K562 (cell line): Measurements from ENCODE around the gene NAV2. TPM values are rescaled to one million over a fixed set of nuclear protein-coding genes. Genes with fewer than 3 reads are reported as not detected.

Experiments used
- ATF6 ChIP-seq: sonication (generic); formaldehyde crosslinking; IDR thresholded peaks from 2 replicates; pipeline ENCODE4 v1.4.0; 2020; ENCODE audit warnings: mild to moderate bottlenecking, missing genetic modification reagents
- EGR1 ChIP-seq: fragments of 450-650 bp; conservative IDR thresholded peaks from 2 replicates; pipeline ENCODE4 v1.6.1; 2017; ENCODE audit warnings: mild to moderate bottlenecking
- EP300 ChIP-seq: IDR thresholded peaks from 2 replicates; pipeline ENCODE4 v1.6.1; 2012; ENCODE audit warnings: low read length, improper control_type of control experiment
- HMGXB4 ChIP-seq: sonication (generic); formaldehyde crosslinking; IDR thresholded peaks from 2 replicates; pipeline ENCODE4 v1.8.1; 2023; ENCODE audit warnings: mild to moderate bottlenecking, missing genetic modification reagents
- MCM3 ChIP-seq: fragments of 450-650 bp; IDR thresholded peaks from 2 replicates; pipeline ENCODE4 v1.6.1; 2016
- PHB2 ChIP-seq: fragments of 450-650 bp; IDR thresholded peaks from 2 replicates; pipeline ENCODE4 v1.6.1; 2017; ENCODE audit warnings: low read depth
- PTBP1 ChIP-seq: fragments of 200-400 bp; formaldehyde crosslinking; IDR thresholded peaks from 2 replicates; pipeline ENCODE4 v1.6.1; 2017; ENCODE audit warnings: low read depth, low read length
- PURB ChIP-seq: sonication (generic); formaldehyde crosslinking; IDR thresholded peaks from 2 replicates; pipeline ENCODE4 v1.9.0; 2021; ENCODE audit warnings: low read depth, mild to moderate bottlenecking, missing genetic modification reagents
- SMARCA4 ChIP-seq: fragments of 450-650 bp; IDR thresholded peaks from 2 replicates; pipeline ENCODE4 v1.6.1; 2016
- SRSF1 ChIP-seq: fragments of 200-400 bp; formaldehyde crosslinking; IDR thresholded peaks from 2 replicates; pipeline ENCODE4 v1.6.1; 2017; ENCODE audit warnings: mild to moderate bottlenecking, low read depth, low read length, moderate library complexity
- TCF7 ChIP-seq: sonication (generic); IDR thresholded peaks from 2 replicates; pipeline ENCODE4 v1.6.1; 2016; ENCODE audit warnings: antibody characterized with exemption, borderline replicate concordance
- TGIF2 ChIP-seq: sonication (generic); formaldehyde crosslinking; IDR thresholded peaks from 2 replicates; pipeline ENCODE4 v1.8.1; 2022; ENCODE audit warnings: mild to moderate bottlenecking, missing genetic modification reagents, moderate library complexity
- TSHZ1 ChIP-seq: fragments of 250-450 bp; sonication (Bioruptor Pico); IDR thresholded peaks from 2 replicates; pipeline ENCODE4 v1.4.0; 2020; ENCODE audit warnings: mild to moderate bottlenecking, moderate library complexity
- ZNF143 ChIP-seq: sonication (generic); formaldehyde crosslinking; IDR thresholded peaks from 2 replicates; pipeline ENCODE4 v1.9.0; 2022; ENCODE audit warnings: mild to moderate bottlenecking, missing genetic modification reagents
- ZNF146 ChIP-seq: IDR thresholded peaks from one replicate; pipeline ENCODE4 v1.6.1; 2018; ENCODE audit warnings: missing compliant biosample characterization; ENCODE audit not compliant: unreplicated experiment
- ZNF324 ChIP-seq: fragments of 250-450 bp; sonication (Bioruptor Pico); IDR thresholded peaks from 2 replicates; pipeline ENCODE4 v1.4.0; 2020; ENCODE audit warnings: mild to moderate bottlenecking
- ZNF384 ChIP-seq: IDR thresholded peaks from 2 replicates; pipeline ENCODE4 v1.6.1; 2012; ENCODE audit warnings: low read depth, low read length, improper control_type of control experiment
- ZNF518B ChIP-seq: fragments of 250-450 bp; sonication (Bioruptor Pico); IDR thresholded peaks from 2 replicates; pipeline ENCODE4 v1.5.0; 2021; ENCODE audit warnings: mild to moderate bottlenecking, moderate library complexity
- polyA plus RNA-seq, 8 experiments: library from polyadenylated mRNA; depleted of rRNA in 4 of 8; stranded (reverse) in 5 of 8; unstranded in 3 of 8; fragments of >200 nt; fragmentation: Nextera tagmentation in 2 of 8; fragmentation: Illumina TruSeq in 1 of 8; extraction: Ambion mirVana in 2 of 8; extraction: Trizol in 1 of 8; gene quantifications; 2 replicates each; pipeline versions ENCODE4 v1.2.1 to v1.2.3, GENCODE V29; 2011 to 2014; ENCODE audit warnings: inconsistent platforms in 1 of 8, missing spikeins in 1 of 8
- total RNA-seq, 7 experiments: library from RNA; depleted of rRNA in 6 of 7; stranded (reverse); fragments of >200 nt in 6 of 7; fragmentation: Illumina TruSeq in 2 of 7; extraction: Trizol in 2 of 7; gene quantifications; 2 replicates each; pipeline versions ENCODE4 v1.2.1 to v1.2.3, GENCODE V29; 2011 to 2021; ENCODE audit warnings: low replicate concordance in 1 of 7

Gene NAV2
- total and polyA plus RNA-seq, 9 of the 15 experiments (the other 6 are each of a cell fraction or from before 2014, with no cell fraction given): 0.03 to 0.35 (median 0.05) TPM

DNA sequence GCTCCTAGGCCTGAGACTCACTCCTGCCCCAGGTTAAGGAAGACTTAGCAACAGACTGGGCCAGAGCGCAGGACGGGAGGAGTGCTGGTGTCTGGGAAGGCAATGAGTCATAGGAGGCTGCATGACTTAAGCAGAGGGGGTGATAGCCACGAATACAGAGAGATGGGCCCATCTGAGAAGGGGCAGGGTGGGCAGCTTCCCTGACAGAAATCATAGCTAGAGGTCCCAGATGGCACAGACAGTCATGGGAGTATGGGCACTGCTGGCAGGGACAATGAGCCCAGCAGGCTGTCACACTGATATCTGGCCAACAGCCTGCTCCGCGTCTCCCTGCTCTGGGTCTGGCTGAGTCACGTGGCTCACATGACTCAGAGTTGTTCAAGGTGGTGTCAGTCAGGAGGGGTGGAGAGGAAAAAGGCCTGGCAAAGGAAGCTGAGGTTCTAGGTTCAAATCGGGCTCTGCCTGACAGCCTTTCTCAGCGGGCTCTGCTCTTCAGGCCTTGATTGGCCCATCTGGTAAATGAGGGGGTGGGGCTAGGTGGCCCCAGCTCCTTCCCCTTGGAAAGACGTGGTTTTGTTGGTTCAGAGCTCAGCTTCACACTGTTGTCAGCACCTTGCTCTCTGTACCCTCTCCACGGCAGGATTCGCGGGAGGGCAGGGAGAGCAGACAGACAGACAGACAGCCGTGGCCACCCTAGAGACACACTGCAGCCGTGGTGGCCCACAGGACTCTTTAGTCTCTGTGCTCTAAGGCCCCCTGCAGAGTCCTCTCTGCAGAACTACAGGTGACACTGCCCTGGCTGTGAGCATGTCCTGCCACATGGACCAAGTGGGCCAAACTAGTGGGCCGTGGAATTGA lies 399.9 kb downstream of the NAV2 start (continued):
- no peak for TF ChIP-seq ZNF324 (CRISPR knock-in tag)
- no peak for TF ChIP-seq ATF6
- no peak for TF ChIP-seq PURB (CRISPR knock-in tag)
- TF ChIP-seq HMGXB4 (CRISPR knock-in tag): no peak
- no peak for TF ChIP-seq TSHZ1 (CRISPR knock-in tag)
- TF ChIP-seq PHB2: no peak
- no peak for TF ChIP-seq MCM3
- no peak for TF ChIP-seq TCF7
- no peak for TF ChIP-seq TGIF2
- TF ChIP-seq ZNF518B (CRISPR knock-in tag): no peak
- no peak for TF ChIP-seq SRSF1
- TF ChIP-seq ZNF146 (CRISPR knock-in tag): no peak
- TF ChIP-seq EGR1: no peak
- no peak for TF ChIP-seq ZNF143 (CRISPR knock-in tag)
- no peak; the same call in 1 of the 2 replicates for TF ChIP-seq EP300
- TF ChIP-seq PTBP1: no peak
- TF ChIP-seq ZNF384: no peak
- TF ChIP-seq SMARCA4: peak; percentile 95
